Temporal lobe (tissue), 1 donor: ENCODE results near the gene PCDHA8. TPM values are rescaled to one million over a fixed set of nuclear protein-coding genes. Genes with fewer than 3 reads are reported as not detected.

Source experiments
- total RNA-seq: library from RNA; depleted of rRNA; stranded (reverse); fragments of >200 nt; gene quantifications from one replicate; pipeline ENCODE4 v1.2.3, GENCODE V29; 2014

The PCDHA8 gene
- total RNA-seq, 1 donor from 2014 or later: 7.6 TPM

Other genes starting within 250 kb of the PCDHA8 start
- gene CD14, start 208.0 kb upstream of the PCDHA8 start, total RNA-seq: 4.4 TPM
- 9.3 TPM for gene TMCO6, start 201.7 kb upstream of the PCDHA8 start, total RNA-seq
- gene NDUFA2, start 193.6 kb upstream of the PCDHA8 start, total RNA-seq: 17.9 TPM
- gene IK, start 193.4 kb upstream of the PCDHA8 start, total RNA-seq: 65.4 TPM
- 11.8 TPM for gene WDR55, start 176.3 kb upstream of the PCDHA8 start, total RNA-seq
- gene DND1, start 167.6 kb upstream of the PCDHA8 start, total RNA-seq: 0.74 TPM
- gene HARS1, start 149.8 kb upstream of the PCDHA8 start, total RNA-seq: 59.3 TPM
- gene HARS2, start 149.7 kb upstream of the PCDHA8 start, total RNA-seq: 25.1 TPM
- gene ZMAT2, start 140.7 kb upstream of the PCDHA8 start, total RNA-seq: 53.6 TPM
- gene PCDHA1, start 55.0 kb upstream of the PCDHA8 start, total RNA-seq: 6.6 TPM
- 8.4 TPM for gene PCDHA2, start 46.3 kb upstream of the PCDHA8 start, total RNA-seq
- 13.0 TPM for gene PCDHA3, start 40.1 kb upstream of the PCDHA8 start, total RNA-seq
- 15.7 TPM for gene PCDHA4, start 34.1 kb upstream of the PCDHA8 start, total RNA-seq
- 6.6 TPM for gene PCDHA5, start 19.6 kb upstream of the PCDHA8 start, total RNA-seq
- gene PCDHA6, start 13.2 kb upstream of the PCDHA8 start, total RNA-seq: 11.6 TPM
- gene PCDHA7, start 6.9 kb upstream of the PCDHA8 start, total RNA-seq: 8.1 TPM
- 12.3 TPM for gene PCDHA9, start 7.2 kb downstream of the PCDHA8 start, total RNA-seq
- gene PCDHA10, start 14.7 kb downstream of the PCDHA8 start, total RNA-seq: 9.6 TPM
- gene PCDHA11, start 27.8 kb downstream of the PCDHA8 start, total RNA-seq: 31.7 TPM
- 8.6 TPM for gene PCDHA12, start 34.1 kb downstream of the PCDHA8 start, total RNA-seq
- 24.3 TPM for gene PCDHA13, start 40.9 kb downstream of the PCDHA8 start, total RNA-seq
- 28.3 TPM for gene PCDHAC1, start 85.1 kb downstream of the PCDHA8 start, total RNA-seq
- gene PCDHAC2, start 125.3 kb downstream of the PCDHA8 start, total RNA-seq: 28.8 TPM
- gene PCDHB1, start 210.2 kb downstream of the PCDHA8 start, total RNA-seq: 0.25 TPM